ENCODE results near the gene EFCAB13. TPM values are rescaled to one million over a fixed set of nuclear protein-coding genes. Genes with fewer than 3 reads are reported as not detected.

The EFCAB13 gene
- 5.2 TPM for total RNA-seq

- peak within 1 kb of the TSS; percentile 81 to 83 (median 82) for H3K4me3 ChIP-seq (ENCODE audit: low read length in 3 of 3)
- H3K9me3 ChIP-seq (ENCODE audit: control insufficient read depth in 3 of 3, low read length in 3 of 3): peaks cover 0 to 2% (median 2%) of the 10 kb centered on the region in 3 donors
These were observed at the start of gene EFCAB13 for GRCh38 chr17:47323382-47324223. TSS of gene EFCAB13 (plus strand) at chr17:47323955. CDS start at chr17:47328354, 4,399 bp downstream.

GRCh38 chr17:47274319-47275069 lies 49.3 kb upstream of the EFCAB13 start:
- Histone ChIP-seq H3K36me3 (ENCODE audit: control insufficient read depth in 3 of 3, insufficient read depth in 3 of 3, low read length in 3 of 3) (no peaks in the 10 kb centered on the region), H3K4me1 (ENCODE audit: control insufficient read depth in 3 of 3, insufficient read depth in 3 of 3, low read length in 3 of 3) (peaks cover 34 to 47% (median 43%) of the 10 kb centered on the region in 3 donors), H3K9me3 (ENCODE audit: control insufficient read depth in 3 of 3, low read length in 3 of 3) (no peaks in the 10 kb centered on the region), H3K27ac (ENCODE audit: low read depth, low read length) (peak overlapping the region; percentile 74), H3K4me3 (ENCODE audit: low read length in 3 of 3) (no peak overlapping the region), H3K27me3 (ENCODE audit: control insufficient read depth in 3 of 3, insufficient read depth in 3 of 3, low read length in 3 of 3) (no peaks in the 10 kb centered on the region), H3K9ac (ENCODE audit: low read depth in 1 of 3, low read length in 3 of 3) (no peak overlapping the region)

More at GRCh38 chr17:47323382-47324223, at the start of gene EFCAB13:
- Histone ChIP-seq H3K27ac (ENCODE audit: low read depth, low read length) (peak within 1 kb of the TSS; percentile 85), H3K4me1 (ENCODE audit: control insufficient read depth in 3 of 3, insufficient read depth in 3 of 3, low read length in 3 of 3) (peaks cover 0 to 14% (median 5%) of the 10 kb centered on the region in 3 donors), H3K9ac (ENCODE audit: low read depth in 1 of 3, low read length in 3 of 3) (peak within 1 kb of the TSS; percentile 57 to 84 (median 80)), H3K36me3 (ENCODE audit: control insufficient read depth in 3 of 3, insufficient read depth in 3 of 3, low read length in 3 of 3) (no peaks in the 10 kb centered on the region), H3K27me3 (ENCODE audit: control insufficient read depth in 3 of 3, insufficient read depth in 3 of 3, low read length in 3 of 3) (peaks cover 0 to 6% (median 5%) of the 10 kb centered on the region in 3 donors)

DNA sequence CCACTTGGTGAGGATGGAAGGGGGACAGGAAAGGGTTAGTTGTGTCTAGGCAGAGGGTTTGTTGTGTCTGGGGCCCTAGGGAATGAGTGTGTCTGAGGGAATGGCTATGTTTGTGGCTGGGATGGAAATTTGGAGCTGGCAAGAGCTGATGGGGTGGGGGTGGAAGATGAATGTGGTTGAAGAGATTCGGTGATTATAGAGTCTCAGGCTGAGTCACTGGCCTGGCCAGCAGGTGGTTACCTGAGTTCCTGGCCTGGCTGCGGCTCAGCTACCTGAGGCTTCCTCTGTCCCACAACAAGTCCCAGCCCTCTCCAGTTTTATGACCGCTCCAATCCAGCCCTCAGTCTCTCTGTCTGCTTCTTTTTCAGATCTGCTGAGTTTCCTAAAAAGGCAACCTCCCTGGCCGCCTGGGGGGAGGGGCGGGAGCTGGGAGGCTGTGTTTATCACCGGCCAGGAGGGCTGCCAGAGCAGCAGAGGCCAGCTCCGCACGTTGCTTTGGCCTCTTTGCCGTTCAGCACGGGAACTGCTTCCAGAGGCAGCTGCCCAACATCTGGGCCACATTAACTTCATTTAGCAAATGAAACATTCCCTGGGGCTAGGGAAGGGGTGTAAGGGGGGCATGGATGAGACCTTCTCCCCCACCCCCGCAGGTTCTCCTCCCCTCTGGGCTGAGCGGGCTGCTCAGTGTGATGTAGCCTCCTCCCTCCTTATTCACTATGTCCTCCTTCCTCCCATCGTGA lies 48.3 kb upstream of the EFCAB13 start:
- Histone ChIP-seq H3K9me3 (ENCODE audit: control insufficient read depth in 3 of 3, low read length in 3 of 3) (no peaks in the 10 kb centered on the region), H3K4me3 (ENCODE audit: low read length in 3 of 3) (no peak overlapping the region), H3K27ac (ENCODE audit: low read depth, low read length) (peak overlapping the region; percentile 74), H3K27me3 (ENCODE audit: control insufficient read depth in 3 of 3, insufficient read depth in 3 of 3, low read length in 3 of 3) (no peaks in the 10 kb centered on the region), H3K9ac (ENCODE audit: low read depth in 1 of 3, low read length in 3 of 3) (peak overlapping the region in 2 of 3 donors; percentile 15 to 28), H3K4me1 (ENCODE audit: control insufficient read depth in 3 of 3, insufficient read depth in 3 of 3, low read length in 3 of 3) (peaks cover 42 to 56% (median 49%) of the 10 kb centered on the region in 3 donors), H3K36me3 (ENCODE audit: control insufficient read depth in 3 of 3, insufficient read depth in 3 of 3, low read length in 3 of 3) (no peaks in the 10 kb centered on the region)

DNA sequence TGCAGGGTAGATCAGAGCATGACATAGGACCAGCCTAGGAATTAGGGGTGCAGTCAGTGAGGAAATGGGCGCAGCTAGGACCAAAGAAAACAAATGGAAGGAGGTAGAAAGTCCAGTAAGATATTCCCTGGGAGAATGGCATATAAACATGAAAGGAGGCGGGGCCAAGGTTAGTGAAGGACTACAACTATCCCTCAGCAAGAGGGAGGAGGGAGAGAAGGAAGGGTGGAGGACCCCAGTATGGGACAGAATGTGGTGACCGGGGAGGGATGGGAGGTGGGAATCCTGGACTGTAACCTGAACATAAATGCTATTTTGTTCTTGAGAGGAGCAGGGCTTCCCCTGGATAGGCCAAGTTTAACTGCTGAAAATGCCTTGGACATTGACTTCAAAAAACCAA lies 47.3 kb upstream of the EFCAB13 start:
- H3K36me3 ChIP-seq (ENCODE audit: control insufficient read depth in 3 of 3, insufficient read depth in 3 of 3, low read length in 3 of 3): no peaks in the 10 kb centered on the region
- H3K4me3 ChIP-seq (ENCODE audit: low read length in 3 of 3): no peak overlapping the region
- no peaks in the 10 kb centered on the region for H3K27me3 ChIP-seq (ENCODE audit: control insufficient read depth in 3 of 3, insufficient read depth in 3 of 3, low read length in 3 of 3)
- H3K9me3 ChIP-seq (ENCODE audit: control insufficient read depth in 3 of 3, low read length in 3 of 3): no peaks in the 10 kb centered on the region
- H3K27ac ChIP-seq (ENCODE audit: low read depth, low read length): peak overlapping the region; percentile 74
- peak overlapping the region in 1 of 3 donors; percentile 1 for H3K9ac ChIP-seq (ENCODE audit: low read depth in 1 of 3, low read length in 3 of 3)
- H3K4me1 ChIP-seq (ENCODE audit: control insufficient read depth in 3 of 3, insufficient read depth in 3 of 3, low read length in 3 of 3): peaks cover 42 to 60% (median 49%) of the 10 kb centered on the region in 3 donors

- Histone ChIP-seq H3K4me3 (ENCODE audit: low read length in 3 of 3) (no peak overlapping the region), H3K36me3 (ENCODE audit: control insufficient read depth in 3 of 3, insufficient read depth in 3 of 3, low read length in 3 of 3) (no peaks in the 10 kb centered on the region), H3K9ac (ENCODE audit: low read depth in 1 of 3, low read length in 3 of 3) (peak overlapping the region in 1 of 3 donors; percentile 1), H3K4me1 (ENCODE audit: control insufficient read depth in 3 of 3, insufficient read depth in 3 of 3, low read length in 3 of 3) (peaks cover 42 to 60% (median 49%) of the 10 kb centered on the region in 3 donors), H3K9me3 (ENCODE audit: control insufficient read depth in 3 of 3, low read length in 3 of 3) (no peaks in the 10 kb centered on the region), H3K27me3 (ENCODE audit: control insufficient read depth in 3 of 3, insufficient read depth in 3 of 3, low read length in 3 of 3) (no peaks in the 10 kb centered on the region), H3K27ac (ENCODE audit: low read depth, low read length) (peak overlapping the region; percentile 74)
These were observed 46.9 kb upstream of the EFCAB13 start for GRCh38 chr17:47276868-47277267.

GRCh38 chr17:47277921-47278320 lies 45.8 kb upstream of the EFCAB13 start:
- peak overlapping the region; percentile 79 for H3K27ac ChIP-seq (ENCODE audit: low read depth, low read length)
- no peak overlapping the region for H3K9ac ChIP-seq (ENCODE audit: low read depth in 1 of 3, low read length in 3 of 3)
- no peaks in the 10 kb centered on the region for H3K36me3 ChIP-seq (ENCODE audit: control insufficient read depth in 3 of 3, insufficient read depth in 3 of 3, low read length in 3 of 3)
- no peak overlapping the region for H3K4me3 ChIP-seq (ENCODE audit: low read length in 3 of 3)
- no peaks in the 10 kb centered on the region for H3K9me3 ChIP-seq (ENCODE audit: control insufficient read depth in 3 of 3, low read length in 3 of 3)
- peaks cover 42 to 60% (median 49%) of the 10 kb centered on the region in 3 donors for H3K4me1 ChIP-seq (ENCODE audit: control insufficient read depth in 3 of 3, insufficient read depth in 3 of 3, low read length in 3 of 3)
- no peaks in the 10 kb centered on the region for H3K27me3 ChIP-seq (ENCODE audit: control insufficient read depth in 3 of 3, insufficient read depth in 3 of 3, low read length in 3 of 3)

GRCh38 chr17:47278561-47278960 lies 45.2 kb upstream of the EFCAB13 start:
- Histone ChIP-seq H3K27ac (ENCODE audit: low read depth, low read length) (peak overlapping the region; percentile 79), H3K36me3 (ENCODE audit: control insufficient read depth in 3 of 3, insufficient read depth in 3 of 3, low read length in 3 of 3) (no peaks in the 10 kb centered on the region), H3K4me1 (ENCODE audit: control insufficient read depth in 3 of 3, insufficient read depth in 3 of 3, low read length in 3 of 3) (peaks cover 42 to 60% (median 49%) of the 10 kb centered on the region in 3 donors), H3K27me3 (ENCODE audit: control insufficient read depth in 3 of 3, insufficient read depth in 3 of 3, low read length in 3 of 3) (no peaks in the 10 kb centered on the region), H3K9me3 (ENCODE audit: control insufficient read depth in 3 of 3, low read length in 3 of 3) (no peaks in the 10 kb centered on the region), H3K9ac (ENCODE audit: low read depth in 1 of 3, low read length in 3 of 3) (no peak overlapping the region), H3K4me3 (ENCODE audit: low read length in 3 of 3) (no peak overlapping the region)

DNA sequence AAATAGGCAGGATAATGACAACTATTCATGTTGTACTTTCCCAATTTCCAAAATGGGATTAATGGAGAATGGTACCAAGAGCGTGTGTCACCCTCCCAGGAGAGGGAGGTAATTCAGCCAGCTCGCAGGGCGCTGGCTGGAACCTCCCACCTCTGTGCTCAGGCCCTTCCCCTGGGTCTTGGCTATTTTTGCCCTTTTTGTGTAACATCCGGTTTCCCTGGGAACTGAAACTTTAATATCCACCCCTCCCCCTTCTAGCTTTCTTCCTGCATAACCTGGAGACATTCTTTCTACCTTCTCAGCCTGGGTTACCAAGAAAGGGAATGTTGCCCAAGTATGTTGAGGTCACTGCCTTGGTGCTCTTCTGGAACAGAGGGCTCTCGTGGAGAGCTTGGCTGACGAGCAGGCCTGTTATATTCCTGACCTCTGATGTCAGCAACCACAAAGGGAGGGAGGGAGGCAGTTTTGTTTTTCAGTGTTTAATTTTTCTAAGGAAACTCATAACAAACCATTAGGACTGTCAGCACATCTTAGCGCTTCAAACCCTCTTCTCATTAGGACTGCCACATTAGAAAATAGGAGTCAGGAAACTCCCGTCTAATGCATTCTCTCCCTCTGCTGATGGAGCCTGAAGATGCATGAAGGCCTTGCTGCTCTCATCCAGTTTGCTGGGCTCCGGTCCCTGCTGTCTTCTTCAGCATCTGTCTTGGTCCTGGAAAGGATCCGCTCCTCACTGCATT lies 44.5 kb upstream of the EFCAB13 start:
- Histone ChIP-seq H3K9me3 (ENCODE audit: control insufficient read depth in 3 of 3, low read length in 3 of 3) (no peaks in the 10 kb centered on the region), H3K4me1 (ENCODE audit: control insufficient read depth in 3 of 3, insufficient read depth in 3 of 3, low read length in 3 of 3) (peaks cover 42 to 58% (median 49%) of the 10 kb centered on the region in 3 donors), H3K4me3 (ENCODE audit: low read length in 3 of 3) (peak overlapping the region in 1 of 3 donors; percentile 19), H3K9ac (ENCODE audit: low read depth in 1 of 3, low read length in 3 of 3) (peak overlapping the region in 2 of 3 donors; percentile 3 to 48), H3K27ac (ENCODE audit: low read depth, low read length) (peak overlapping the region; percentile 79), H3K27me3 (ENCODE audit: control insufficient read depth in 3 of 3, insufficient read depth in 3 of 3, low read length in 3 of 3) (no peaks in the 10 kb centered on the region), H3K36me3 (ENCODE audit: control insufficient read depth in 3 of 3, insufficient read depth in 3 of 3, low read length in 3 of 3) (no peaks in the 10 kb centered on the region)
